ENCODE results near the gene TRPV2.
A peak's percentile ranks its signal among the peaks of the same experiment; 100 is the strongest.

Gene TRPV2

GRCh38 chr17:16406742-16407674, 8.4 kb upstream of the TRPV2 start:
- peak; percentile 66 for DNase-seq

GRCh38 chr17:16407911-16408588, 7.3 kb upstream of the TRPV2 start:
- peak; percentile 20 for DNase-seq

- no peak for DNase-seq
Observed at GRCh38 chr17:16417399-16417798, 2.0 kb downstream of the TRPV2 start.

GRCh38 chr17:16417896-16418684, 2.7 kb downstream of the TRPV2 start:
- DNase-seq, result peak; percentile 51

GRCh38 chr17:16418685-16419068, 3.3 kb downstream of the TRPV2 start:
- no peak for DNase-seq

- no peak for DNase-seq
Observed at GRCh38 chr17:16419074-16419928, 3.9 kb downstream of the TRPV2 start.

- no peak for DNase-seq
Observed at GRCh38 chr17:16419929-16420271, 4.5 kb downstream of the TRPV2 start.

GRCh38 chr17:16422416-16422815, 7.0 kb downstream of the TRPV2 start:
- DNase-seq, result no peak

GRCh38 chr17:16423226-16423872, 8.0 kb downstream of the TRPV2 start:
- DNase-seq, result no peak

- DNase-seq, result no peak
Observed at GRCh38 chr17:16425202-16425601, 9.8 kb downstream of the TRPV2 start.

- DNase-seq, result no peak
Observed at GRCh38 chr17:16425698-16426659, 10.6 kb downstream of the TRPV2 start.

- no peak for DNase-seq
Observed at GRCh38 chr17:16427020-16427419, 11.6 kb downstream of the TRPV2 start.

- peak; percentile 67 for DNase-seq
Observed at GRCh38 chr17:16428098-16428882, 12.9 kb downstream of the TRPV2 start.

- no peak for DNase-seq
Observed at GRCh38 chr17:16429083-16429482, 13.7 kb downstream of the TRPV2 start.

- DNase-seq, result no peak
Observed at GRCh38 chr17:16430650-16431049, 15.3 kb downstream of the TRPV2 start.

- no peak for DNase-seq
Observed at GRCh38 chr17:16432017-16432416, 16.6 kb downstream of the TRPV2 start.

GRCh38 chr17:16433514-16433913, 18.1 kb downstream of the TRPV2 start:
- no peak for DNase-seq

- DNase-seq, result no peak
Observed at GRCh38 chr17:16434662-16435061, 19.3 kb downstream of the TRPV2 start.

- DNase-seq, result no peak
Observed at GRCh38 chr17:16435925-16436886, 20.8 kb downstream of the TRPV2 start.
